HepG2 (cell line): ENCODE measurements around the gene BTN1A1. TPM values are rescaled to one million over a fixed set of nuclear protein-coding genes. Genes with fewer than 3 reads are reported as not detected.

ENCODE experiments used
- BORCS8-MEF2B ChIP-seq: sonication (generic); formaldehyde crosslinking; IDR thresholded peaks from 2 replicates; pipeline ENCODE4 v1.8.0; 2022; ENCODE audit warnings: mild to moderate bottlenecking, missing genetic modification reagents
- FOXP4 ChIP-seq: sonication (generic); formaldehyde crosslinking; IDR thresholded peaks from 2 replicates; pipeline ENCODE4 v1.4.0; 2020; ENCODE audit warnings: missing genetic modification reagents
- RNF2 ChIP-seq: fragments of 450-650 bp; conservative IDR thresholded peaks from 2 replicates; pipeline ENCODE4 v1.6.1; 2016; ENCODE audit warnings: low read depth
- SOX5 ChIP-seq: IDR thresholded peaks from 2 replicates; pipeline ENCODE4 v1.6.1; 2016; ENCODE audit warnings: borderline replicate concordance
- ZFP90 ChIP-seq: sonication (generic); formaldehyde crosslinking; IDR thresholded peaks from 2 replicates; pipeline ENCODE4 v1.8.0; 2022; ENCODE audit warnings: missing genetic modification reagents, mild to moderate bottlenecking, inconsistent platforms, borderline replicate concordance
- ZFP91 ChIP-seq: sonication (generic); formaldehyde crosslinking; IDR thresholded peaks from 2 replicates; pipeline ENCODE4 v1.9.0; 2022; ENCODE audit warnings: missing genetic modification reagents, mild to moderate bottlenecking, borderline replicate concordance
- ZNF562 ChIP-seq: sonication (generic); formaldehyde crosslinking; IDR thresholded peaks from 2 replicates; pipeline ENCODE4 v1.8.0; 2022; ENCODE audit warnings: missing genetic modification reagents, borderline replicate concordance
- polyA plus RNA-seq, 8 experiments: library from polyadenylated mRNA; depleted of rRNA in 3 of 8; stranded (reverse) in 7 of 8; unstranded in 1 of 8; fragments of >200 nt; fragmentation: Illumina TruSeq in 4 of 8; extraction: Trizol in 4 of 8; gene quantifications; 2 replicates each; pipeline versions ENCODE4 v1.2.1 to v1.2.3, GENCODE V29; 2011 to 2016; ENCODE audit warnings: low read depth in 4 of 8, missing spikeins in 1 of 8, mixed read lengths in 1 of 8; ENCODE audit not compliant: insufficient read depth in 1 of 8
- total RNA-seq, 5 experiments: library from RNA; depleted of rRNA; stranded (reverse); fragments of >200 nt; fragmentation: Illumina TruSeq; extraction: Trizol; gene quantifications; 2 replicates each; pipeline ENCODE4 v1.2.3, GENCODE V29; 2016; ENCODE audit warnings: low read depth in 1 of 5
- TF ChIP-seq, protein P1 (sequence below): sonication (generic); formaldehyde crosslinking; IDR thresholded peaks from 2 replicates; pipeline ENCODE4 v1.5.1; 2020; ENCODE audit warnings: mild to moderate bottlenecking, missing genetic modification reagents, moderate library complexity
- TF ChIP-seq, protein P2 (sequence below): sonication (generic); formaldehyde crosslinking; IDR thresholded peaks from 2 replicates; pipeline ENCODE4 v1.9.0; 2021; ENCODE audit warnings: missing genetic modification reagents, borderline replicate concordance
- TF ChIP-seq, protein P3 (sequence below): sonication (generic); formaldehyde crosslinking; IDR thresholded peaks from 2 replicates; pipeline ENCODE4 v1.8.1; 2023; ENCODE audit warnings: mild to moderate bottlenecking, inconsistent platforms, moderate library complexity, missing genetic modification reagents, borderline replicate concordance
- TF ChIP-seq, protein P4 (sequence below): sonication (generic); formaldehyde crosslinking; conservative IDR thresholded peaks from 2 replicates; pipeline ENCODE4 v1.4.0; 2020; ENCODE audit warnings: missing genetic modification reagents

The BTN1A1 gene
- total and polyA plus RNA-seq, 2 of the 13 experiments (the other 11 are each of a cell fraction or from before 2014, with no cell fraction given) = 0.04 TPM; not detected in 1

- TF ChIP-seq ZFP91 = peak; percentile 64; the same call in 1 of the 2 replicates
- TF ChIP-seq ZNF562 (CRISPR knock-in tag) = no peak
- TF ChIP-seq, protein P1, sequence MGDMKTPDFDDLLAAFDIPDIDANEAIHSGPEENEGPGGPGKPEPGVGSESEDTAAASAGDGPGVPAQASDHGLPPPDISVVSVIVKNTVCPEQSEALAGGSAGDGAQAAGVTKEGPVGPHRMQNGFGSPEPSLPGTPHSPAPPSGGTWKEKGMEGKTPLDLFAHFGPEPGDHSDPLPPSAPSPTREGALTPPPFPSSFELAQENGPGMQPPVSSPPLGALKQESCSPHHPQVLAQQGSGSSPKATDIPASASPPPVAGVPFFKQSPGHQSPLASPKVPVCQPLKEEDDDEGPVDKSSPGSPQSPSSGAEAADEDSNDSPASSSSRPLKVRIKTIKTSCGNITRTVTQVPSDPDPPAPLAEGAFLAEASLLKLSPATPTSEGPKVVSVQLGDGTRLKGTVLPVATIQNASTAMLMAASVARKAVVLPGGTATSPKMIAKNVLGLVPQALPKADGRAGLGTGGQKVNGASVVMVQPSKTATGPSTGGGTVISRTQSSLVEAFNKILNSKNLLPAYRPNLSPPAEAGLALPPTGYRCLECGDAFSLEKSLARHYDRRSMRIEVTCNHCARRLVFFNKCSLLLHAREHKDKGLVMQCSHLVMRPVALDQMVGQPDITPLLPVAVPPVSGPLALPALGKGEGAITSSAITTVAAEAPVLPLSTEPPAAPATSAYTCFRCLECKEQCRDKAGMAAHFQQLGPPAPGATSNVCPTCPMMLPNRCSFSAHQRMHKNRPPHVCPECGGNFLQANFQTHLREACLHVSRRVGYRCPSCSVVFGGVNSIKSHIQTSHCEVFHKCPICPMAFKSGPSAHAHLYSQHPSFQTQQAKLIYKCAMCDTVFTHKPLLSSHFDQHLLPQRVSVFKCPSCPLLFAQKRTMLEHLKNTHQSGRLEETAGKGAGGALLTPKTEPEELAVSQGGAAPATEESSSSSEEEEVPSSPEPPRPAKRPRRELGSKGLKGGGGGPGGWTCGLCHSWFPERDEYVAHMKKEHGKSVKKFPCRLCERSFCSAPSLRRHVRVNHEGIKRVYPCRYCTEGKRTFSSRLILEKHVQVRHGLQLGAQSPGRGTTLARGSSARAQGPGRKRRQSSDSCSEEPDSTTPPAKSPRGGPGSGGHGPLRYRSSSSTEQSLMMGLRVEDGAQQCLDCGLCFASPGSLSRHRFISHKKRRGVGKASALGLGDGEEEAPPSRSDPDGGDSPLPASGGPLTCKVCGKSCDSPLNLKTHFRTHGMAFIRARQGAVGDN (CRISPR knock-in tag) = peak; percentile 93
- peak; percentile 21; the same call in 1 of the 2 replicates for TF ChIP-seq SOX5
- 0 out of 2 replicates have a peak, but pooled peaks have one; percentile 17 for TF ChIP-seq RNF2
- peak; percentile 40; the same call in 1 of the 2 replicates for TF ChIP-seq FOXP4 (CRISPR knock-in tag)
- TF ChIP-seq, protein P2, sequence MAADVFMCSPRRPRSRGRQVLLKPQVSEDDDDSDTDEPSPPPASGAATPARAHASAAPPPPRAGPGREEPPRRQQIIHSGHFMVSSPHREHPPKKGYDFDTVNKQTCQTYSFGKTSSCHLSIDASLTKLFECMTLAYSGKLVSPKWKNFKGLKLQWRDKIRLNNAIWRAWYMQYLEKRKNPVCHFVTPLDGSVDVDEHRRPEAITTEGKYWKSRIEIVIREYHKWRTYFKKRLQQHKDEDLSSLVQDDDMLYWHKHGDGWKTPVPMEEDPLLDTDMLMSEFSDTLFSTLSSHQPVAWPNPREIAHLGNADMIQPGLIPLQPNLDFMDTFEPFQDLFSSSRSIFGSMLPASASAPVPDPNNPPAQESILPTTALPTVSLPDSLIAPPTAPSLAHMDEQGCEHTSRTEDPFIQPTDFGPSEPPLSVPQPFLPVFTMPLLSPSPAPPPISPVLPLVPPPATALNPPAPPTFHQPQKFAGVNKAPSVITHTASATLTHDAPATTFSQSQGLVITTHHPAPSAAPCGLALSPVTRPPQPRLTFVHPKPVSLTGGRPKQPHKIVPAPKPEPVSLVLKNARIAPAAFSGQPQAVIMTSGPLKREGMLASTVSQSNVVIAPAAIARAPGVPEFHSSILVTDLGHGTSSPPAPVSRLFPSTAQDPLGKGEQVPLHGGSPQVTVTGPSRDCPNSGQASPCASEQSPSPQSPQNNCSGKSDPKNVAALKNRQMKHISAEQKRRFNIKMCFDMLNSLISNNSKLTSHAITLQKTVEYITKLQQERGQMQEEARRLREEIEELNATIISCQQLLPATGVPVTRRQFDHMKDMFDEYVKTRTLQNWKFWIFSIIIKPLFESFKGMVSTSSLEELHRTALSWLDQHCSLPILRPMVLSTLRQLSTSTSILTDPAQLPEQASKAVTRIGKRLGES (CRISPR knock-in tag) = no peak
- TF ChIP-seq, protein P3, sequence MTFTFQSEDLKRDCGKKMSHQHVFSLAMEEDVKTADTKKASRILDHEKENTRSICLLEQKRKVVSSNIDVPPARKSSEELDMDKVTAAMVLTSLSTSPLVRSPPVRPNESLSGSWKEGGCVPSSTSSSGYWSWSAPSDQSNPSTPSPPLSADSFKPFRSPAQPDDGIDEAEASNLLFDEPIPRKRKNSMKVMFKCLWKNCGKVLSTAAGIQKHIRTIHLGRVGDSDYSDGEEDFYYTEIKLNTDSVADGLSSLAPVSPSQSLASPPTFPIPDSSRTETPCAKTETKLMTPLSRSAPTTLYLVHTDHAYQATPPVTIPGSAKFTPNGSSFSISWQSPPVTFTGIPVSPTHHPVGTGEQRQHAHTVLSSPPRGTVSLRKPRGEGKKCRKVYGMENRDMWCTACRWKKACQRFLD = no peak
- TF ChIP-seq, protein P4, sequence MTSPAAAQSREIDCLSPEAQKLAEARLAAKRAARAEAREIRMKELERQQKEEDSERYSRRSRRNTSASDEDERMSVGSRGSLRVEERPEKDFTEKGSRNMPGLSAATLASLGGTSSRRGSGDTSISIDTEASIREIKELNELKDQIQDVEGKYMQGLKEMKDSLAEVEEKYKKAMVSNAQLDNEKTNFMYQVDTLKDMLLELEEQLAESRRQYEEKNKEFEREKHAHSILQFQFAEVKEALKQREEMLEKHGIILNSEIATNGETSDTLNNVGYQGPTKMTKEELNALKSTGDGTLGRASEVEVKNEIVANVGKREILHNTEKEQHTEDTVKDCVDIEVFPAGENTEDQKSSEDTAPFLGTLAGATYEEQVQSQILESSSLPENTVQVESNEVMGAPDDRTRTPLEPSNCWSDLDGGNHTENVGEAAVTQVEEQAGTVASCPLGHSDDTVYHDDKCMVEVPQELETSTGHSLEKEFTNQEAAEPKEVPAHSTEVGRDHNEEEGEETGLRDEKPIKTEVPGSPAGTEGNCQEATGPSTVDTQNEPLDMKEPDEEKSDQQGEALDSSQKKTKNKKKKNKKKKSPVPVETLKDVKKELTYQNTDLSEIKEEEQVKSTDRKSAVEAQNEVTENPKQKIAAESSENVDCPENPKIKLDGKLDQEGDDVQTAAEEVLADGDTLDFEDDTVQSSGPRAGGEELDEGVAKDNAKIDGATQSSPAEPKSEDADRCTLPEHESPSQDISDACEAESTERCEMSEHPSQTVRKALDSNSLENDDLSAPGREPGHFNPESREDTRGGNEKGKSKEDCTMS (CRISPR knock-in tag) = no peak
- no peak for TF ChIP-seq ZFP90 (CRISPR knock-in tag)
- peak; percentile 48 for TF ChIP-seq BORCS8-MEF2B (CRISPR knock-in tag)
Observed at GRCh38 chr6:26537846-26538571, 37.9 kb downstream of the BTN1A1 start, which contains the start of gene HMGN4 (continued).
